GM13977 (cell line): ENCODE measurements around the gene SREBF2.

Source experiments
- DNase-seq: peaks from one replicate; pipeline ENCODE4 v3.0.0; 2012; ENCODE audit warnings: low spot score
- CTCF ChIP-seq: IDR thresholded peaks from 2 replicates; pipeline ENCODE4 v1.5.1; 2012; ENCODE audit warnings: mild to moderate bottlenecking, control low read depth; ENCODE audit not compliant: insufficient read depth; ENCODE audit errors: extremely low read depth, missing control alignments
- in situ Hi-C: fragments of 300-500 bp; cut with MboI; formaldehyde crosslinking; loops from one replicate; pipeline ENCODE4 v1.12.0; 2022; ENCODE audit warnings: low sequenced_read_pairs, low pct_unique_long_range_greater_than_20kb, mixed read lengths, inconsistent platforms; ENCODE audit not compliant: unreplicated experiment

SREBF2 gene

GRCh38 chr22:41949297-41949965, 116.5 kb downstream of the SREBF2 start:
- in situ Hi-C loops, result loop anchor here (10.0 kb wide), 2 partner anchors 115 to 255 kb away; partner anchors contain the start of genes MEI1 and SREBF2
- no peak for TF ChIP-seq CTCF

GRCh38 chr22:41951898-41952474, 119.1 kb downstream of the SREBF2 start, which contains the start of gene SMIM45:
TSS of gene SMIM45 (plus strand) at chr22:41952150.
- no peak for TF ChIP-seq CTCF
- in situ Hi-C loops, result loop anchor here (25.0 kb wide), 1 partner anchor 485 kb away; the partner anchor contains the start of gene NFAM1
- DNase-seq, result no peak

More at GRCh38 chr22:41949297-41949965, 116.5 kb downstream of the SREBF2 start:
- no peak for DNase-seq

- no peak for TF ChIP-seq CTCF
- in situ Hi-C loops, result loop anchor here (25.0 kb wide), 1 partner anchor 485 kb away; the partner anchor contains the start of gene NFAM1
- DNase-seq, result no peak
These were observed 119.8 kb downstream of the SREBF2 start for GRCh38 chr22:41952713-41953112.
